GM19324 (cell line): ENCODE results near the gene PCSK1.

Experiments used
- ATAC-seq: cut with Tn5 transposase; IDR thresholded peaks from one replicate; pipeline ENCODE4 v1.9.1; 2021; ENCODE audit warnings: mild to moderate bottlenecking, moderate library complexity; ENCODE audit not compliant: unreplicated experiment, low FRiP score

PCSK1 gene

DNA sequence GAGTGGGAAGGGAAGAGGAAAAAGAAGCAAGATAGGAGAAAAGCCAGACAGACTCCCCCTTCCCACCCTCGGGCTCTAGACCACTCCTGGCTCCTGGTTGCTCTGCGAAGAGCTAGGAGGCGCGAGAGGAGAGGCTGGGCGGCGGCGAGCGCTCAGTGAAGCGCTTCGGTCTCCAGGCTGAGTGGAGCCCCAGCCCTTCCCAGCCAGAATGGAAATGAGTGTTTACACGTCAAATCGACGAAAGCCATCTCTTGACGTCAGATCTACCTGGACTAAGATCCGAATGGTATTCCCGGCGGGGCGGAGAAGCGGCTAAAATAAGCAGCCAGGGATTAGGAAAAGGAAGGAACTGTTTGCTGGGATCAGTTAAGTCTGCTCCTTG, at the start of gene PCSK1:
TSS of gene PCSK1 (minus strand) at position 183 of the 382 bp plus-strand sequence. CDS start 206 bp downstream, outside the sequence.
- no peak for ATAC-seq

DNA sequence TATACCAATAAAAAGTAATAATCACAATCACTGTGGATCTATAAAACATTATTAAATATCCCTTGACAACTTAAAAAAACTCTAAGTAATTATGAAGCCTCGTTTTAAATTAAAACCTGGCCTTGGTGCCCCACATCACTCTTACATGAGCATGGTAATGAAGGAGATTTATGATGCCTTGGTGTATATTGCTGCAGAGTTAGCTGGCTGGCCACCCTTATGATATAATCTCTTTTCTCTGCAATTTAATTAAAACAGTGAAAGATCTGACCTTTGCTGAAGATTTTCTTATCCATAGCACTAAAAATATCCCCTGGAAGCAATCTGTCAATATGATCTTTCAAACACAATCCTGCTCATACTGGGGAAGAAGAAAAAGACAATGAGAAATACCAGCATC, 48.8 kb upstream of the PCSK1 start:
- no peak for ATAC-seq

DNA sequence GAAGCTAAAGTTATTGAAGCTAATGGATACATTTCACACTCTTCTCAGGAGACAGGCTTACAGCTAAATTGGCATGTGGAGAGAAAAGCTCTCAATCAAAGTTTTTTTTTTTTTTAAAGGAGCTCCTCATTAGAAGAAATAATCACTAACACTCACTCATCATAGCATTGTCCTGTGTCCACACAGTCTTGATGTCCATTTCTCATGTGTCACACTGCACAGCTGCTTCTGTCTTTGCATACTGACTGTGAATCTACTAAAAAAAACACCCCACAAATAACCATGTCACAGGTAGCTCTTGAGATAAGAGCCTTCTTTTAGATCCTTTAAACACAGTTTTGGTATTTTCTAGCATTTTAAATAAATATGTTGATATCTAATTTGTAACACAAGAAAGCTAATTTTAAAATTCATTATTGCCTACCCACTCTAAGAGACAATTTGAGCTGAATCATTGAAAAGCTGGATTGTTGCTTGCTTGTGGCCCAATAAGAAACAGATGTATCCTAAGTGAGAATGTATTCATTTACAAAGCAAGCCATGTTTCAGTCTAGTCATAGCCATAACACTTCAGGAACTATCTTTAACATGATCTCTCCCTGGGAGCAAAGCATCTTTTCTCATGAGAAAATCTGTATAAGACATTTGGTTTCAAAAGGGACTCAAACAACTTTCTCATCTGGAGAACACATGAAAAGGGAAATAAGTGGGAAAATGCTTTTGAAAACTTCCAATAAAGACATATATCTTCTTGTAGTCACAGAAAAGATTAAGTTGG, 48.1 kb upstream of the PCSK1 start:
- no peak for ATAC-seq

DNA sequence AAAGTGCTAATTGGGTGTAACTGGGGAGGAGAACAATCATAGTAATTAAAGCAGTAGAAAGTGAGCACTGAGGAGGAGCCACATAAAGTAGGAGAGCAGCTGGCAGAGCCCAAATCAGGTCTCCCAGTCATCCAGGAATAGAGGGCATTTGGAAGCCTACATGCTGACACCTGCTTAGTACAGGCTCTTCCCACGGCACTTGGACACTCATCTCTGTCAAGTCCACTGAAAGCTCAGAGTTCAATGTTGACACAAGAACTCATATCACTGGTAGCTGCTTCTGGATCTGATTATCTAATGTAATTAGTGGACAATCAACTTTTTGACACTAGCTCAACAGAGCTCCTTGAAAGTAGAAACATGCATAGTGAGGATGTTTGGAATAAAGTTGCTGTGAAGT, 45.9 kb upstream of the PCSK1 start:
- ATAC-seq: no peak

DNA sequence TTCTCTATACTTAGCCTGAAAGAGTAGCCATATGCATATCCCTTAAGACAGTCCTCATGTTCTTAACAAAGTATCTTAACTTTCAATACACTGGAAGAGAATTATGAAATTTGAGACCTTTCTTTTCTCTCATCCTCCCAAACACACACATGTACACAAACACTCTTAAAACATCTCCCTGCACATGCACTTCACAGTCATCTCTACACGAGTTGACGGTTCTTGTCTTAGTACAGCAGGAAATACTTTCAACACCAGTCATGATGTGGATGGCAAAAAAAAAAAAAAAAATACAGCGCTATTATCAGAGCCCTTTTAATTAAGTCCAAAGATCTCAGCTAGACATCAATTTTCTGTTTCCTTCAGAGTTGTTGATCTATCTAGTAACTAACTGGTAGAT, 43.6 kb upstream of the PCSK1 start:
- ATAC-seq: no peak

DNA sequence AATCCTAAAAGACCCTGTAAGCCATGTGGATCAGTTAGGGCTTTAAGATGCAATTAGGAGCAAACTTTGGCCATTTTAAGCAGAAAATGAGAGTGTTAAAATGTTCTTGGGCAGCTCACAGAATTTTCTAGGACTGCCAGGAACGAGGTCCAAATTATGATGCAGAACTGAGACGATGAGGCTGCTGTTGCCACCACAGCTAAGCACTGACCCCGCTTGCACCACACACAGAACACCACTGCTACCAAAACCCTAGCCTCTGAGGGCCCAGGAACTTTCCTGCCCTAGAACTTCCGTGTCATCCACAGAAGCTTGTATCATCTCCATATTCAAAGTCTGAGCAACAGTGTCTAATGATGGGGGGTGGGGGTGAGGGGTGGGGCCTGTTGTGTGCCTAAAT, 41.0 kb upstream of the PCSK1 start:
- ATAC-seq: no peak

DNA sequence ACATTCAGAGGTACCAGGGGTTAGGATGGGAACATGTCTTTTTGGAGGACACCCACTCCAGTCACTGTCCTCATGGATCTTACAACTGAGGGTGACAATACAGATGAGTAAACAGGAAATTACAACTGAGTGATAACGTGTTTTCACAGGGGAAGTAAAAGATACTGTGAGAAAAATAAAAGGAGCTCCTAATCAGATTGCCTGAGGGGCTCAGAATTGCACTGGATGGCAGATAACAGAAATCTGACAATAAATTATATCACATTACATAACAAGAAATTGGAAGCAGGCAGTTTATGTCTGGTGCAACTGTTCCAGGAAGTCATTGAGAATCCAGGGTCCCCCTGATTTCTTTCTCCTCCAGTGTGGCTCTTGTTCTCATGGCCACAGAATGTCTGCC, 40.1 kb upstream of the PCSK1 start:
- ATAC-seq: no peak

DNA sequence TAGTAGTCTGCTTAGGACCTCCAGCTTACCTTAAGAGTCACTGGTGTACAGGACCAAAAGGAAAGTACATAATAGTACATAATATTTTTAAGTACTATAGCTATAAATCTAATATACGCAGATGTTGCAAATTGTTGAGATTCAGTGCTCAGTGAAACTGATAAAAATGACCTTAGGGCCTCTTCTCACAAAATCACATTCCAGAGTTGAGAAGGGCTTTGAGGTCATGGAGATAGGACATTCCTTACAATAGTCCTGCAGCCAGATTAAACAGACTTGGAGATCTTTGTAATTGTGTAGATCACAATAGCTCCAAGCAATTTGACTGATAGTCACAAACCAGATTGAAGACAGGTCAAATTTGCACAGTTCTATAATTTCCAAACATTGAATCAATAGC, 37.7 kb upstream of the PCSK1 start:
- ATAC-seq: no peak

DNA sequence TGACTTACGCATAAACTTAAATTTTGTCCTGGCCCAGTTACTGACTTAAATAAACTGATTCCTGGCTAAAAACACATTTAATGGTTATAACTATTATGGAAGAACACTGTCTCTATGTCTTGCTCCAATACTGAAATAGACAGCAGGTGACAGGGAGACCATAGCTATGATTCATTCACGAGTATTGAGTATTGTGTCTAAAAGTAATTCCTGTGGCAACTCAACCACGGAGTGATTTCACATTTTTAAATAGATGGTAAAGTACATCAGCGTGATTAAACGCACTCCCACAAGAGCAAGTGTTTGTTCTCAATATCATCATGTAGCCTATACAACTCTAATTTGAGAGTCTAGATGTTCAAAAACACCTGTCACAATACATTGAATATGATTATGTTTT, 35.9 kb upstream of the PCSK1 start:
- no peak for ATAC-seq

DNA sequence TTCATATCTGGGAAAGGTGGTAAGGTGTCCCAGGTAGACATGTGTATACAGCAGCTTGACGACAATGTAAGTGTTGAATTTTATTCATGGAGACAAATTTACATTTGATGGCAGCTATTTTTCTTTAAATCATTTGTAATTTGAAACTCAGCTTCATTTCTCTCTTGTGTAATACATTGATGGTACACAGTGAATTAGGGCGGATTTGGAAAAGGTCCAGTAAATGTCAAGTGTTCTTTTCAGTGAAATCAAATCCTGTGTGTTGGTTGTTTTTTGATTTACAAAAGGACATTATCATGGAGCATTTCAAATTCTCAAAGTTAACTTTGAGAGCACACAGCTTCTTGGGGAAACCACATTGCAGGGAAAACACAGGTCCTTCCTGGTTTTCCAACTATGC, 30.0 kb upstream of the PCSK1 start:
- ATAC-seq: no peak

DNA sequence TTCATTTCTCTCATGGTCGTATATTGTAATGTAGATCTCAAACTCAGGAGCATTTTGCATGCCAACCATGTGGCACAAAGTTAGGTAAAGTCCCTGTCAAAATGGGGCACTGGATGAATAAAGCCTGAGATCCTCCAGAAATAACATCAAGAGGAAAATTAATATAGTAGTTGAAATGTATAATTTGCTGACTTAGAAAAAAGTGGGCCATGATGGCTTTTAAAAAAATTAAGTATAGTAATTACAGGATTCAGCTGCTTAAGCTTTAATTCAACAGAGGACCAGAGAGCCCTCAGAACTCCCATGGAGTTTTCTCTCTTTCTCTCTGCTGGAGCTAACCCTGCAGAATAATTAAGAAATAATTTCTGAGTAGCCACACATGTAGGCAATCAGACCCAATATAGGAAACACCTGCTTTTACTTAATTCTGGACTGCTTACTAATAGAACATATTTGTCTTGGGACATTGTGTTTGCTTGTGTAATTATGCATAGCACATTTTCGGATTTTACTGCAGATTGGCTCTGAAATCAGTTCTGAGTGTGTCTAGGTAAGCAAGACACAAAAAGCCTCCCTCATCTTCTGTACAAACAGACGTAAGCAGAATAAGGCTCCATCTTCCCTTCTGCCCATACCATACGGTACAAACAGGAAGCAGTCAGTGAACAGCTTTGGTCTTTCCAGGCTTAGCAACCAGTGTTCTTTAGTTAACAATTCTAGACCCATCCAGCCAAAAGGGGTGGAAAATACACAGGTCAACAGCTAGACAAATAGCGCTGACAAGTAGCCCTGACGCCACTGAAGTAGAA, 26.5 kb upstream of the PCSK1 start:
- ATAC-seq: no peak

DNA sequence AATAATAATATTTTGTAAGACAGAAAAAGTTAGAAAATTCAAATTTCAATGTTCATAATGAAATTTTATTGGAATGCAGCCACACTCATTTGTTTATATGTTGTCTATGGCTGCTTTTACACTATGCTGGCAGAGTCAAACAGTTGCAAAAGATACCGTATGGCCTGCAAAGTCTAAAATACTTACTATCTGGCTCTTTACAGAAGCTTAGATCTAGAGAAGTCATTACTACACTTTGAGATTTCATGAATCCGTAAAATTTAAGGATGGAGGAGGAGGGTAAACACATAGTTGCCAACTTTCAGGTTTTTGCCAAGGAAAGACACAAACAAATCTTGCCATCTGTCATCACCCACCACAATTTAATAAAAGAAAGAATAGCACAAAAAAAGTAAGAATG, 25.1 kb upstream of the PCSK1 start:
- ATAC-seq: no peak

DNA sequence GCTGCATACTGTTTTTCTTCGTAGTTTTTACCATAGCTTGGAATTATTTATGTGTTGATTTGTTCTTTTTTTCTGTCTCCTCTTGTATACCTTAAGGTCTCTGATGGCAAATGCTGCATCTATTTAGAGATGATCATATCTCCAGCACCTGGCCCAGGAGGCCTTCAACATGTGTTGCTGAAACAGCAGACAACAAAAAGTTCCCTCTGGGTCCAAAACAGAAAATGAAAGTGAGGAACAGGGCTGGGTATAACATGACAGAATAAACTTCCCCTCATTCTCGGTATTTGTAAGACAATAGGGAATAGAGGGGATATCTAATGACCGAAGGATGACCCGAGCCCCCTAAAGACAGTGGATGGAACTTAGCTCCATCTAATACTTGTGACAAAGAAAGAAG, 22.7 kb upstream of the PCSK1 start:
- peak; percentile 54 for ATAC-seq

DNA sequence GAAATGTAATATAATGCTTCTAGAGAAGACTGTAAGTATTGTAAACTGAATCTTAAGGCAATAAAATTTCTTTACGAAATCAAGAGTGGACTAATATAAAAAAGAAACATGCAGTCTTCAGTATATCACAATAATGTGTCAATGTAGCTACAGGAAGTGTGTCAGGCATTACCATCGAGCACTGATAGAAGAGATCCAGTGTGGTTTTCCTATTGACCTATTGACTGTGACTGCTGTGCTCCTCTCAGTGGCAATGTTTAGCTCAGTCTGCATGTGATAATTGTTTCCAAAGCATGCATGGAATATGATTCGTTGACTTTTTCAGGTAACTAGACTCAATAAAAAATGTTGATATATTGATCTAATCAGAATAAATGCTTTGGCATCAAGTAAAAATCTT, 20.3 kb upstream of the PCSK1 start:
- ATAC-seq: no peak

DNA sequence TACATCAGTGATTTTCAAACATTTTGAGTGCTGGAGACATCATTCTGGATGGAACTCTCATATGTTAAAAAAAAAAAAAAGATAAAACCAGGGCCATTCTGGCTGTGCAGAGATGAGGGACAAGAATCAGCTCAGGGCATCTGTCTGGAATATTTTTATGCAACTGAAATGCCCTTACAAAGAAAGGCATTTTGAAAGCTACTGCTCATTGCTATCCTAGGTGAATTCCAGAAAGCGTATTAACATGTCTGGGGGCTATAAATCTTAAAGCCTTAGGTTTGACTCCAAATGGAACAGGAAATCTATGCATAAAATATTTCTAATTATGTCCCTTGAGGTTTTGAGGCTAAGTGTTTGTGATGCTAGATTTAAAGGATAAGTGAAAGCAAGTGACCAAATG, 14.9 kb upstream of the PCSK1 start:
- no peak for ATAC-seq

DNA sequence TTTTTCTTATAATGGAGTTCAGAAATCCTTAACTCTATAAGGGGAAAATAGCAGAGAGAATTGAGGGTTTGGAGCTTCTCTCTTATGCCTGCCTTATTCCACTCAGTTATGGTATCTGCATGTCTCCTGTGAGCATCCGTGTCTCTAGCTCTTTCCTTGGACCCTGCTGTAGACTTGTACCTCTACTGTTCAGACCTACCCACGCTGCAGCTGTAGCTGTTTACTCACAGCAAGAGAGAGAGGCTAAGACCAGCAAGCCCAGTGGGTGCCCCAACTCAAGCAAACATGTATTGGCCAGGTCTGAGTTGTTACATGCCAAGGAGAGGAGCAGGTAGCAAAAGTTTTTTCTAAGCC, 7.1 kb upstream of the PCSK1 start:
- peak; percentile 16 for ATAC-seq

DNA sequence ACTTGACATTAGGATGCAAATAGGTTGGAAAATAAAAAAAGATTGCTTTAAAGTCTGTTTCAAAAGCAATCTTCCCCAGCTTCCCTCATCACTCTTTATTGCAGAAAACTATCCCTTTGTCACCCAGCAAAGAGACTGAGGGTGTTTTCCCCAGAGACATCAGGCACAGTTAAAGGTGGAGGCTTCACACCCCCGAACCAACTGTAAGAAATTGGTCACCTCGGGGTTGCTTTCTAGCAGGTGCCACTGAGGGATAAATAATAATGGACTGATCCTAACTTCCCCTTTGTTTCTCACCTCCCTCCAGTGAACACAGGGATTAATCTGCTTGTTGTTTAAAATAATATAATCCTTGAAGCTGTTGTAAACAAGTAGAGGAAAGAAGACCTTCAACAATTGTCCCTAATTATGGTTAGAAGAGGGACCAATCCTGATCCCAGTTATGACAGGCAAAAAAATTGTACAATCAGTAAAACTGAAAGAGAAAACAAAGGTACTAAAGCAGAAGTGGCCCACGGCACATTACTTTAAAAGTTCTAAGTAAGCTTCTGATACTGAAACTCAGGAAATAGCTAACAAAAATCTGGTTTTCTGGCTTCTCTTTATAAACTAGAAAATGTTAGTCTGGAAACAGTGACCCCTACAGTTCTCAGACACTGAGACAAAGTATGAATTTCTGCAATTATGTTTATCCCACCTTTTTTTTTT, 6.6 kb upstream of the PCSK1 start:
- ATAC-seq: peak; percentile 91

DNA sequence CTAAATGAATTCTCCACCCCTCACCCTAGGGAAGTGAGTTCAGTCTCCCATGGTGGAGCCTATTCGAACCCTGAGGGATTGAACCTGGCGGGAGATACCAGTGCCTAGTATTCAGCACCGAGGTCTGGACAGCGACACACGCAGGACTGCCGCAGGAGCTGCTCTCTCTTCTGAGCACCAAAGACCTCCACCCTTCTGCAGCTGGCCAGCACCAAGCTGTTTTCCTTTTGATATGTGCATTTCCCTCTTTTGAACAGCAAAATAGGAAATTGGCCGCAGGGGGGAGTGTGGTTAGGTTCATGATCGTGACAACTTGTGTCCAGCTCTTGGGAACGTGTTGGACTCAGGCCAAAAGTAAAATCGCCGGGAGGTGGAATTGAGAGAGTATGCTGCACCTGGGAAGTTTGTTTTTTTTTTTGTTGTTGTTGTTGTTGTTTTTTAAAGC, 1.2 kb upstream of the PCSK1 start:
- ATAC-seq: no peak

DNA sequence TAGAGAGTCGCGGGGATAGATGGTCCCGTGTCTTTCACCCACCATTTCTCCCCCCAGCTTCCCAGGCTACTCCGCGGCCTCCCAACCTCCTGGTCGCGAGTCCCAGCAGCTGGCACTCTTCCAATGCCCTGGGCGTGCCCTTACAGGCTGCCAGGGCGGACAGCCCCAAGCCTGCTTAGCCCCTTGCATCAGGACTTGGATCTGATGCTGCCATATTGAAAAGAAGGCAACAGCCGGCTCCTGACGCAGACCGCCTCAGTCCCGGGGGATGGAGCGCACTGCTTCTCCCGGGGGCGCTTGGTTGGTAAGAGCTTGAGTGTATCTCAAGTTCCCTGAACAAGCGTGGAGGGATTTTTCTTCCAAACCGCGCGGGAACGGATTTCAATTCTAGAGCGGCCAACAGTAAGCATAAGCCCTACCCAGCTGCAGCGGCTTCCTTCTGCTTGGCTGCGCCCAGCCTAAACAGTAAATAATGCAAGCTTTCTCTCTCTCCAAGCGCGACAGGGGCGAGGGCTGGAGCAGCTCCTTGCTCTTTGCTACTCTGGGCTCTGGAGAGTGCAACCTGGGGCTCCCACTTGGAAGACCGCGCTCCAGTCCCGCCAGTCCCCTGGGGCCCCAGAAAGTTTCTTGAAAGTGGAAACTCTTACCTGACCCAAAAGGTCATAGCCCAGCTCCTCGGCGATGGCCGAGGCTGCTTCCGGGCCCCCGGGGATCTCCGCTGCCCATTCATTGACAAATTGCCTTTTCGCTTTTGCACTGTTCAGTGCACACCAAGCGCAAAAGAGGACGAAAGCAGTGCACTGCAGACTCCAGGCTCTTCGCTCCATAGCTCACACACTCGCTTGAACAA, 607 bp downstream of the PCSK1 start:
- ATAC-seq: no peak

DNA sequence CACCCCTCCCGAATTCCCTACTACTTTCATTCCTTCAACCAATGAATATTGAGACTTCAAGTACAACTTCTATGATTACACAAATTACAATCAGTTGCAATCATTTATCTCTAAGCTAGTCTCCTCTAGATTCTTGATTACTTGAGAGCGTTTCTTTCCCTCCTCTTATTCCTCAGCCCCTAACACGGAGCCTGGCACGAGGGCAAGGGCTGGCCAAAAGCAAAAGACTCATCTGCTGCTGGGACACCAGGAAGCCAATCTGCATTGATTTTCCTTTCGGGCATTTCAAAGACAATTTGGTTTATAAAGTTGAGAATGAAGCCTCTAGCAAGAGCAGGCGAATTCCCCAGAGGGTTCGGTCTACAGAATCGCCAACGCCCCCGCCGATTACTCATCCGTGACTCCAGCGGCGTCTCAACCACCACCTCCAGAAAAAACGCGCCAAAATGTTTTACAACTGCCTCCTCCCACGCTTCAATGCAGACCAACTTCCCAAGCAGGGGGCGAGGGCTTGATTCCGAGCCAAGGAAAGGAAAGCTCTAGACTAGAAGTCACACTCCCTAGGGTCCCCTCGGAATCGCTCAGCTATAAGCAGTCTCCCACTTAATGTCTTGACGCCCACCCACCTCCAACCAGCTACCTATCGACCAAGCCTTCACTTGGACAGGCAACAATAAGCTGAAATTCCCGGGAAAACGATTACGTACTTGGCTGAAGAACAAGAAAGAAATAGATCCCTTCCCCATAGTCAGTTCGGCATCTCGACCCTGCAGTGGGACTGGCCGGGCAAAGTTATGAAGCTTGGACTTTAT, 1.5 kb downstream of the PCSK1 start:
- ATAC-seq: no peak
